Heart left ventricle (tissue), 13 donors: ENCODE results near the gene MACF1.

Experiments
- POLR2A ChIP-seq, 2 donors: fragments of 450-650 bp; IDR thresholded peaks; one replicate each; pipeline ENCODE4 v1.6.1; 2017; ENCODE audit warnings: antibody characterized with exemption in 2 of 2, mild to moderate bottlenecking in 2 of 2, moderate library complexity in 2 of 2
- TF ChIP-seq, protein P1 (sequence below), 12 donors: fragments of 200-600 bp; sonication (generic) in 4 of 12; IDR thresholded peaks; one replicate each; pipeline versions ENCODE4 v1.5.0 to v1.8.0; 2018 to 2022; ENCODE audit warnings: antibody characterized with exemption in 12 of 12, mild to moderate bottlenecking in 5 of 12
- donor health status: ischemic (EF 13 %, LVEDD 7.1; RV severe dilation, severe dysfunction).
- donor health status: DM: no; HTN: yes; CAD: no.
- donor health status: DM: no; HTN: no; CAD: no.
- donor health status: ischemic (EF 25% LVEDD 6.9; RV normal size, moderate dysfunction).
- donor health status: ischemic (EF 25% LVEDD 5.7; RV mildly dilated, moderate dysfunction).
- donor health status: ischemic (EF 35%, LVEDD 5.7; RV mildly dilated, moderate dysfunction).
- donor health status: nonischemic (EF 11% LVEDD 7.7; RV severe dilation, severe dysfunction).
- donor health status: DM: yes; HTN: yes; CAD: no.
- donor health status: PGD.
- donor health status: ischemic (EF 29% LVEDD 5.4; RV normal size, mild dysfunction).
- donor health status: nonischemic (EF 23%, LVEDD 6.1; RV moderate dilation, normal function).

DNA sequence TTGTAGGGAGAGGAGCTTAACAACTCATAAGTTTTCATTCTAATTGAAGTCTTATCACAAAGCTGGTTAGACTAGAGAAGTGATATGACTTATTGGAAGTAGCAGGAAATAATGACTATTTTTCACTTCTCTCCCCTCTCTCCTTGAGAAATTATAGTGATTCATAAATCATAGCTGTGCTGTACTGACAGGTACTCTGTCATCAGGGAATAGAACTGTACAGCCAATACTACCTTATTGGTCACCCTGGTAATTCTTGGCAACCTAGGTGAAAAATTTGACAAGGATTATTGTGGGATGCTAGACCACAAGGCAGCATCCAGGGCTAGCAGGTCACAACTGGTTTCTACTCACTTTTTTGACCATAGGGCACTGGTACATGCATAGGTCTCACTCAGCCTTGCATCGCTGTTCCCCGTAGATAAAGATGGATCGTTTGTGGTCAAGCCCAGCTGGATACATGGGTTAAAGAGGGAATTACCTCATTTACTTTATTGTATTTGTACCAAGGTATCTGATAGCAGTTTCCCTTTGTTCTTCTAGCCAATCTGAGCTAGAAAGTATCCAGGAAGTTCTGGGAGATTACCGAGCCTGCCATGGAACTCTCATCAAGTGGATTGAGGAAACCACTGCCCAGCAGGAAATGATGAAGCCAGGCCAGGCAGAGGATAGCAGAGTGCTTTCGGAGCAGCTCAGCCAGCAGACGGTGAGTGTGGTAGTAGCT, 113.6 kb downstream of the MACF1 start:
- TF ChIP-seq, protein P1, sequence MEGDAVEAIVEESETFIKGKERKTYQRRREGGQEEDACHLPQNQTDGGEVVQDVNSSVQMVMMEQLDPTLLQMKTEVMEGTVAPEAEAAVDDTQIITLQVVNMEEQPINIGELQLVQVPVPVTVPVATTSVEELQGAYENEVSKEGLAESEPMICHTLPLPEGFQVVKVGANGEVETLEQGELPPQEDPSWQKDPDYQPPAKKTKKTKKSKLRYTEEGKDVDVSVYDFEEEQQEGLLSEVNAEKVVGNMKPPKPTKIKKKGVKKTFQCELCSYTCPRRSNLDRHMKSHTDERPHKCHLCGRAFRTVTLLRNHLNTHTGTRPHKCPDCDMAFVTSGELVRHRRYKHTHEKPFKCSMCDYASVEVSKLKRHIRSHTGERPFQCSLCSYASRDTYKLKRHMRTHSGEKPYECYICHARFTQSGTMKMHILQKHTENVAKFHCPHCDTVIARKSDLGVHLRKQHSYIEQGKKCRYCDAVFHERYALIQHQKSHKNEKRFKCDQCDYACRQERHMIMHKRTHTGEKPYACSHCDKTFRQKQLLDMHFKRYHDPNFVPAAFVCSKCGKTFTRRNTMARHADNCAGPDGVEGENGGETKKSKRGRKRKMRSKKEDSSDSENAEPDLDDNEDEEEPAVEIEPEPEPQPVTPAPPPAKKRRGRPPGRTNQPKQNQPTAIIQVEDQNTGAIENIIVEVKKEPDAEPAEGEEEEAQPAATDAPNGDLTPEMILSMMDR (IDR thresholded peaks at IDR 0.05) = no peak
- TF ChIP-seq POLR2A (IDR thresholded peaks at IDR 0.05) = no peak
